HG03039 (cell line): ENCODE results near the gene ANK2.
A peak's percentile ranks its signal among the peaks of the same experiment; 100 is the strongest.

Experiments
- ATAC-seq: cut with Tn5 transposase; IDR thresholded peaks from one replicate; pipeline ENCODE4 v1.9.1; 2021; ENCODE audit warnings: mild to moderate bottlenecking, moderate library complexity; ENCODE audit not compliant: unreplicated experiment

ANK2 gene

DNA sequence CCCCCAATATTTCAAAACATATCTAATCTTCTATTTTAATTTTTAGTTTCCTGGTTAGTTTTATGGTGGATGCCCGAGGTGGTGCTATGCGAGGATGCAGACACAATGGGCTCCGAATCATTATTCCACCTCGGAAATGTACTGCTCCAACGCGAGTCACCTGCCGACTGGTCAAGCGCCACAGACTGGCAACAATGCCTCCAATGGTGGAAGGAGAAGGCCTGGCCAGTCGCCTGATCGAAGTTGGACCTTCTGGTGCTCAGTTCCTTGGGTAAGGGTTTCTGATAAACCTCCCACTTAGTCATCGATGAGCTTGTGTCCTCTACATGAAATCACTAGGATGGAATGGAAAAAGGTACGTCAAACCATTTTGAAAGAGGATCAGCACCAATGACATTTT, 280.7 kb downstream of the ANK2 start:
- ATAC-seq: no peak

GRCh38 chr4:113331811-113332210, 282.4 kb downstream of the ANK2 start:
- ATAC-seq: no peak

GRCh38 chr4:113332701-113333100, 283.2 kb downstream of the ANK2 start:
- ATAC-seq: no peak

DNA sequence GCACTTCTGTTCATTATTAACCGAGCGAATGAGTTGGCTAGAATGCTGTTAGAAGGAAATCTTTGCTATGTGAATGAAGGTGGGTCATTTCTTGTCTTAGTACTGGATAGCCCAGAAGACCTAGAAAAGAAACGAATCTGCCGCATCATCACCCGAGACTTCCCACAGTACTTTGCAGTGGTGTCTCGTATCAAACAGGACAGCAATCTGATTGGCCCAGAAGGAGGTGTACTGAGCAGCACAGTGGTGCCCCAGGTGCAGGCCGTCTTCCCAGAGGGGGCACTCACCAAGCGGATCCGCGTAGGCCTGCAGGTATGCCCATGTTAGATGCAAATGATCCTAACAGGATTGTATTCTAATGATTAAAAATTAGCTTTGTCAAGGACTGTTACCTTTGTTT, 286.3 kb downstream of the ANK2 start:
- ATAC-seq: no peak

- no peak for ATAC-seq
Observed at GRCh38 chr4:113336556-113336955, 287.1 kb downstream of the ANK2 start.

GRCh38 chr4:113339430-113339813, 290.0 kb downstream of the ANK2 start:
- no peak for ATAC-seq

DNA sequence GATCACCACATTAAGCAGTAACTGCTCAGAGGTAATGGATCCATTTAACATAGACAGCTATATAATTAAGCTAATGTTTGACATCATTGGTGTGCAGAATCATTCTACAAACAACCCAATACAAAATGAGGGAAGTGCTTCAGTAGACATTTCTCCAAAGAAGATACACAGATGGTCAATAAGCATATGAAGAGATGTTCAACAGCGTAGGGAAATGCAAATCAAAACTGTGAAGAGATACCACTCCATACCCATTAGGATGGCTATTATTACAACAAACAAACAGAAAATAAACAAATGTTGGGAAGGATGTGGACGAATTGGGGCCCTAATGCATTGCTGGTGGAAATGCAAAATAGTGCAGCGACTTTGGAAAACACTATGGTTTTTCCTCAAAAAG, 294.6 kb downstream of the ANK2 start:
- no peak for ATAC-seq

DNA sequence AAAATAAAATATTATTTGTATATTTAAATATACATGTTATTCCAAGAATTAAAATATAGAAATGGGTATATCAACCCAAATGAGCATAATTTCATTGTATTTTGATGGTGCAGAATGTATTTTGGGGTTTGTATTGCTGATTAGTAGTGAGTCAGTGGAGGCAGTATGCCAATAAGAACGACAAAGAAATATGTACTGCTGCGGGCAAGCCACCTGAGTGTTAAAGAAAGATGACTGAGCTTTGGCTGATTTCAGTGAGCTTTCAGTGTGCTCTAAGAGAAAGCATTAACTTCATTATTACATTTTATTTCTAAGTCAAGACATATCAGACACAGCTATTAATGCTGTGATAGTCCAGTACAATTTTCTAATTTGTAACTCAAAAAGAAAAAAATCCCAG, 297.8 kb downstream of the ANK2 start:
- no peak for ATAC-seq

DNA sequence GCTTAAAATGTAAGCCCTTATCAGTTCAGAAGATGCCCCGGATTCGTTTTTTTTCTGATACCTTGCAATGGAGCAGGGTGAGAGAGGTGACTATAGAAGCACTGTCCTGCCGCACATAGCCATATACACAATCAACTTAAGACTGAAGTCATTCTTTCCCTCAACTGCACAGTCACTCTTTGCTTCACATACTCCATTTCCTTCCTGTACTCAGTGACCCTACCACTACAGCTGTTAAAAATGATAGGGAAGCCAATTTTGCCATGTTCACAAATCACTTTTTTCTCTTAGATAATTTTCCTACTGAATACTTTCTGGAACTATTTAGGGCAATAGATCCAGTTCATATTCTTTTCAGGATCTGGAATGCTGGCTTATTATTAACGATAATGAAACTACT, 300.0 kb downstream of the ANK2 start:
- no peak for ATAC-seq

DNA sequence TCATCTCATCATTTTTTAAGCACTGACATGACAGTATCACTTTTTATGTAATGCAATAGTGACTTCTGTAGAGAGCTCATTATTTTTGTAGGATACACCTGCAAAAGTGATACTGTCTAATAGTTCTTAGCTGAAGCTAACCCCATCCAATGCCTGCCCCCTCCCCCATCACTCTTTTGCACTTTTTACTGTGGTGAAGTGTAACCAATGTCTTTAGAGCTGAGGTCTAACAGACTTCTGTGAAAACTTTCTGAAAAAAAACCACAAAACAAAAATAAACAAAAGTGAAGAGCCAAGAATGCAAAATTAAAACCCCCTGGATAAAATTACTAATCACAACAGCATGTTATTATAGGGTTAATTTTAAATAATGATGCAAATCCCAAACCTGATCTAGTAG, 301.1 kb downstream of the ANK2 start:
- no peak for ATAC-seq

DNA sequence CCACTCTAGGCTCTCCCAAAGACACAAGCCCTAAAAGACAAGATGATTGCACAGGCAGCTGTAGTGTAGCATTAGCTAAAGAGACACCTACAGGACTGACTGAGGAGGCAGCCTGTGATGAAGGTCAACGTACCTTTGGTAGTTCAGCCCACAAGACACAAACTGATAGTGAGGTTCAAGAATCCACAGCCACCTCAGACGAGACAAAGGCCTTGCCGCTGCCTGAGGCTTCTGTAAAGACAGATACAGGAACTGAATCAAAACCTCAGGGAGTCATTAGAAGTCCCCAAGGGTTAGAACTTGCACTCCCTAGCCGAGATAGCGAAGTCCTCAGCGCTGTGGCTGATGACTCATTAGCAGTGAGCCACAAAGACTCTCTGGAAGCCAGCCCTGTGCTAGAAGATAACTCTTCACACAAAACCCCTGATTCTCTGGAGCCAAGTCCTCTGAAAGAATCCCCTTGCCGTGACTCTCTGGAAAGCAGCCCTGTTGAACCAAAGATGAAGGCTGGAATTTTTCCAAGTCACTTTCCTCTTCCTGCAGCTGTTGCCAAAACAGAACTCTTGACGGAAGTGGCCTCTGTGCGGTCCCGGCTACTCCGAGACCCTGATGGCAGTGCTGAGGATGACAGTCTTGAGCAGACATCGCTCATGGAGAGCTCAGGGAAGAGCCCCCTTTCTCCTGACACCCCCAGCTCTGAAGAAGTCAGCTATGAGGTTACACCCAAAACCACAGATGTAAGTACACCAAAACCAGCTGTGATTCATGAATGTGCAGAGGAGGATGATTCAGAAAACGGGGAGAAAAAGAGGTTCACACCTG, 306.3 kb downstream of the ANK2 start:
- peak; percentile 97 for ATAC-seq

- ATAC-seq: no peak
Observed at GRCh38 chr4:113356453-113356852, 307.0 kb downstream of the ANK2 start.

- ATAC-seq: no peak
Observed at GRCh38 chr4:113358784-113359183, 309.3 kb downstream of the ANK2 start.

DNA sequence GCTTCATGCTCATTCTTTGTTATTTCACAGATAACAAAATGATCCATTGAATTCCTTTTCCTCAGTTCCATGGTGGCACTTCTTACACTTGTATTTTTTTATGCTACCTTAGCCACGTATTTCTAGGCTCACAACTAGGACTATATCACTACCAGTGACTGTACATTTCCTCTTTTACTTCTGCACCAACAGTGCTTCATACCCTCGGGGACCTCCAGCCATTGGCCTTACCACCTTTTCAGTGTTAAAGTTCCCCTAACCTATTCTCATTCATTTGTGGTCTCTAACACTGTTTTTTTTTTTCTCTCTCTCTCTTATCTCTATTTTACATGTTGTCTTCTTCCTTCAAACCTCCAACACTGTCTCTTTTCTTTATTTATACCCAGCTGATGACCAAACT, 315.9 kb downstream of the ANK2 start:
- no peak for ATAC-seq

DNA sequence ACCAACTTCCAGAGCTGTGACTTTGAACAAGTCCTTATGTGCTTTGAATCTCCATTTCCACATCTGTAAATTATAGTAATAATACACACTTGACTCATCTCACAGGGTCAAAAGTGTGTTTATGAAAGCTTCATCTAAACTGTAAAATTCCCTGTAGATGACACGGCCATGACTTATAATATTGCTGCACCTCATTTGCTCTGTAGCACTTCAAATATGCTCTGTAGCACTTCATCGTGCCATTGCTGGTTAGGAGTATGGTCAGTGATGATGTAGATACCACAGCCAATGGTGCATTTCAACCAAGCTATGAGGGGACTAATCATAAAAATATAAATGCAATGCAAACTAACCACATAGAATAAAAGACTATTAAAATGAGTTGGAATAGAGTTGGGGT, 318.6 kb downstream of the ANK2 start:
- no peak for ATAC-seq

- no peak for ATAC-seq
Observed at GRCh38 chr4:113371111-113371510, 321.7 kb downstream of the ANK2 start.

GRCh38 chr4:113375964-113376666, 326.7 kb downstream of the ANK2 start:
- ATAC-seq: no peak

GRCh38 chr4:113378836-113379235, 329.4 kb downstream of the ANK2 start:
- no peak for ATAC-seq

GRCh38 chr4:113382704-113383103, 333.3 kb downstream of the ANK2 start:
- ATAC-seq: no peak

GRCh38 chr4:113383111-113383785, 333.8 kb downstream of the ANK2 start:
- ATAC-seq: no peak

DNA sequence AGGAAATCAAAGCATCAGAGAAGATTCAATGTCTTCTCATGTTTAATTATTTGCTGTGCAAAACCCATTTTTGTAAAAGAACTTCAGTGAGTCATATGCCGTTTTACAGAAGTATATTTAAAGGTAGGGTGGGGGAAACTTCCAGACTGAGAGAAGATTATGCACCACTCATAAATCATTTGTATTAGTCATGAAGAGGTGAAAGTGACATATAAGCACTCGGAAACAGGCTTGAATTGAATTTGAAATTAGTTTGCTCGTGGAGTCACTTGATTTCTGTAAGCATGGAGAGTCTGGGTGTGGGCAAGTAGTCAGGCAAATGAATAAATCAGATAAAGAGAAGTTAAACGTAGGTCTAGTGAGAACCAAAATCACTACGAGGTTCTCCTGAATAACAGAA, 335.1 kb downstream of the ANK2 start:
- ATAC-seq: no peak
